Pancreas (tissue), 10 donors: Measurements from ENCODE around the gene ARFGAP3. TPM values are rescaled to one million over a fixed set of nuclear protein-coding genes. Genes with fewer than 3 reads are reported as not detected.

Experiments used
- ATAC-seq, 4 donors: fragments of 200-7000 bp; cut with Tn5 transposase; one replicate each; pipeline versions ENCODE4 v1.8.0 to v1.9.1; 2020; ENCODE audit warnings: mild to moderate bottlenecking in 4 of 4, moderate library complexity in 4 of 4
- DNase-seq, 6 donors: peaks; one replicate each; pipeline ENCODE4 v3.0.0-alpha.2; 2020
- FAIRE-seq: peaks from 2 replicates; lab custom pipeline; 2012; peaks lifted over from hg19 to GRCh38; lab: Jason Lieb, UNC
- H3K27ac ChIP-seq, 4 donors: fragments of 200-600 bp; sonication (generic); 1 replicate in 3 of 4; 2 replicates in 1 of 4; pipeline versions ENCODE4 v1.5.0 to v1.8.0; 2020
- H3K27me3 ChIP-seq, 4 donors: fragments of 200-600 bp; one replicate each; pipeline ENCODE4 v1.8.0; 2021
- H3K36me3 ChIP-seq, 3 donors: fragments of 200-600 bp; sonication (generic) in 1 of 3; one replicate each; pipeline versions ENCODE4 v1.5.0 to v1.8.0; 2020 to 2021
- H3K4me1 ChIP-seq, 3 donors: fragments of 200-600 bp; one replicate each; pipeline ENCODE4 v1.8.0; 2021
- H3K4me3 ChIP-seq, 4 donors: fragments of 200-600 bp; sonication (generic) in 2 of 4; one replicate each; pipeline versions ENCODE4 v1.5.0 to v1.8.0; 2020 to 2021
- H3K9me3 ChIP-seq, 4 donors: fragments of 200-600 bp; one replicate each; pipeline ENCODE4 v1.8.0; 2021
- CTCF ChIP-seq, 4 donors: fragments of 200-600 bp; sonication (generic) in 3 of 4; IDR thresholded peaks; one replicate each; pipeline versions ENCODE4 v1.5.0 to v1.8.0; 2021; ENCODE audit warnings: antibody characterized with exemption in 4 of 4
- WGBS, 2 donors: extraction: QIAGEN DNeasy Blood & Tissue Kit; methylation state at CpG; one replicate each; pipeline ENCODE4 v1.1.7; 2013; 5-methylcytosine and 5-hydroxymethylcytosine counted together
- intact Hi-C, 3 donors: fragments of 100-400 bp; cut with DNase I; formaldehyde crosslinking; loops; one replicate each; pipeline versions ENCODE4 v1.11.1 to v1.14.2; 2022
- polyA plus RNA-seq, 2 donors: library from polyadenylated mRNA; stranded (reverse); fragments of 200-250 nt; gene quantifications; one replicate each; pipeline ENCODE4 v1.2.3, GENCODE V29; 2013
- total RNA-seq, 6 donors: library from RNA; stranded (reverse); fragmentation: NEBNext Ultra II Directional in 4 of 6; extraction: Animal tissue kit (Norgen Biotek cat#: 25700) in 4 of 6; gene quantifications; one replicate each; pipeline versions ENCODE4 v1.2.1 to v1.2.4, GENCODE V29; 2021 to 2023
- donor health status: healthy with polysubstance abuse.
- donor health status: DM: no; HTN: no; CAD: no; lungs with moderate emphysema.
- donor health status: DM: no; HTN: no; CAD: no.
- donor health status: control.
- donor health status: control.
- donor health status: Bipolar disorder and iron deficiency.
- donor health status: DM: yes; HTN: yes; CAD: no.
- donor health status: DM: no; HTN: no; CAD: no.
- donor health status: DM: no; HTN: no; CAD: no.
- donor health status: DM: yes; HTN: yes; CAD: no.

ARFGAP3 gene
- total and polyA plus RNA-seq, 8 donors, result 39.1 to 75.3 (median 61.1) TPM

- FAIRE-seq (no peak), ATAC-seq (peak; percentile 4 to 28 (median 14)), DNase-seq (peak in 2 of 6 donors; percentile 54 to 59)
- Histone ChIP-seq H3K27ac (peak overlapping the region; percentile 79 to 96 (median 88)), H3K4me1 (peaks cover 58 to 66% (median 63%) of the 10 kb centered on the region in 3 donors), H3K4me3 (peak overlapping the region in 1 of 4 donors; percentile 2), H3K27me3 (no peaks in the 10 kb centered on the region), H3K9me3 (no peaks in the 10 kb centered on the region), H3K36me3 (peaks cover 0 to 27% (median 14%) of the 10 kb centered on the region in 3 donors)
- intact Hi-C loops, result no loop called here
- TF ChIP-seq CTCF (IDR thresholded peaks at IDR 0.05), result no peak
- 23 to 25% methylated on average over 7 of the region's 7 CpGs for WGBS, 2 donors
Observed at GRCh38 chr22:42887120-42887519, 30.0 kb upstream of the ARFGAP3 start.

- no peak for ATAC-seq
Observed at GRCh38 chr22:42885446-42885845, 28.4 kb upstream of the ARFGAP3 start.

GRCh38 chr22:42884616-42885375 is 27.7 kb upstream of the ARFGAP3 start:
- no peak for TF ChIP-seq CTCF (IDR thresholded peaks at IDR 0.05)
- no peak overlapping the region for H3K4me3 ChIP-seq
- no peaks in the 10 kb centered on the region for H3K9me3 ChIP-seq
- H3K27me3 ChIP-seq, result no peaks in the 10 kb centered on the region
- H3K36me3 ChIP-seq, result peaks cover 0 to 21% (median 14%) of the 10 kb centered on the region in 3 donors
- DNase-seq, result peak in 2 of 6 donors; percentile 51 to 52
- peak overlapping the region; percentile 16 to 96 (median 71) for H3K27ac ChIP-seq
- H3K4me1 ChIP-seq, result peaks cover 41 to 56% (median 46%) of the 10 kb centered on the region in 3 donors
- 61 to 62% methylated on average over 7 of the region's 7 CpGs for WGBS, 2 donors
- ATAC-seq, result no peak
- intact Hi-C loops, result no loop called here
- no peak for FAIRE-seq

More at GRCh38 chr22:42885446-42885845, 28.4 kb upstream of the ARFGAP3 start:
- WGBS, 2 donors, result 60 to 65% methylated on average over 9 of the region's 9 CpGs
- FAIRE-seq (no peak), DNase-seq (peak in 3 of 6 donors; percentile 30 to 66 (median 61))
- H3K27ac ChIP-seq, result peak overlapping the region; percentile 10 to 96 (median 71)
- intact Hi-C loops, result no loop called here
- no peak overlapping the region for H3K4me3 ChIP-seq
- H3K9me3 ChIP-seq, result no peaks in the 10 kb centered on the region
- no peaks in the 10 kb centered on the region for H3K27me3 ChIP-seq
- no peak for TF ChIP-seq CTCF (IDR thresholded peaks at IDR 0.05)
- H3K4me1 ChIP-seq, result peaks cover 42 to 56% (median 49%) of the 10 kb centered on the region in 3 donors
- peaks cover 0 to 23% (median 14%) of the 10 kb centered on the region in 3 donors for H3K36me3 ChIP-seq

- TF ChIP-seq CTCF (IDR thresholded peaks at IDR 0.05), result no peak
- FAIRE-seq (no peak), DNase-seq (peak in 2 of 6 donors; percentile 46 to 61), ATAC-seq (no peak)
- 58 to 65% methylated on average over 9 of the region's 9 CpGs for WGBS, 2 donors
- Histone ChIP-seq H3K27me3 (no peaks in the 10 kb centered on the region), H3K4me3 (no peak overlapping the region), H3K27ac (peak overlapping the region; percentile 16 to 96 (median 71)), H3K4me1 (peaks cover 41 to 56% (median 50%) of the 10 kb centered on the region in 3 donors), H3K9me3 (no peaks in the 10 kb centered on the region), H3K36me3 (peaks cover 0 to 17% (median 14%) of the 10 kb centered on the region in 3 donors)
- intact Hi-C loops, result no loop called here
Observed at GRCh38 chr22:42883970-42884369, 26.9 kb upstream of the ARFGAP3 start.
